ENCODE results near the gene MIEN1. TPM values are rescaled to one million over a fixed set of nuclear protein-coding genes. Genes with fewer than 3 reads are reported as not detected.

Gene MIEN1
- total and polyA plus RNA-seq, 2 donors (not counting 1 experiment from before 2014, with no cell fraction given): 41.1 to 63.2 TPM

- POLR2A ChIA-PET: no interaction called here
Observed at GRCh38 chr17:39774047-39774446, 43.7 kb upstream of the MIEN1 start.

More at GRCh38 chr17:39774047-39774446, 43.7 kb upstream of the MIEN1 start:
- CTCF ChIA-PET: no interaction called here
- no peak for TF ChIP-seq EZH2 (IDR thresholded peaks at IDR 0.05; ENCODE audit: borderline replicate concordance, insufficient read depth, low read depth, low read length, poor library complexity, severe bottlenecking)
- no peak for TF ChIP-seq CTCF (IDR thresholded peaks at IDR 0.05)
- peaks cover 98% of the 10 kb centered on the region for H3K79me2 ChIP-seq (ENCODE audit: control insufficient read depth, insufficient read depth, low read length)
- peak overlapping the region; percentile 74 to 86 for H3K27ac ChIP-seq (ENCODE audit: low read length in 2 of 2)
- no peaks in the 10 kb centered on the region for H3K9me3 Mint-ChIP-seq (ENCODE audit: insufficient read depth)
- no CpG with 5 or more reads among the region's 4 CpGs for WGBS (ENCODE audit: insufficient coverage)
- no peaks in the 10 kb centered on the region for H3K27me3 Mint-ChIP-seq
- H2AFZ ChIP-seq (ENCODE audit: insufficient read depth, low read depth, low read length, poor library complexity, severe bottlenecking): no peak overlapping the region
- intact Hi-C loops (cut with micrococcal nuclease): loop anchor here (2.0 to 5.0 kb wide), 2 partner anchors 41 to 88 kb away; partner anchors contain the start of gene IKZF3
- H3K27me3 ChIP-seq (replicated peaks in 1 of 4; ENCODE audit: control extremely low read depth in 1 of 4, control insufficient read depth in 3 of 4, insufficient read depth in 4 of 4, low read length in 3 of 4): no peaks in the 10 kb centered on the region
- ATAC-seq (ENCODE audit: low read depth) (no peak), DNase-seq (no peak)
- H3K4me3 ChIP-seq (ENCODE audit: control extremely low read depth in 1 of 5, extremely low read depth in 1 of 5, insufficient read depth in 1 of 5, low read depth in 2 of 5, low read length in 4 of 5): peak overlapping the region in 2 of 5 experiments; percentile 30 to 86
- peaks cover 91 to 92% of the 10 kb centered on the region in 2 donors for H3K4me1 ChIP-seq (ENCODE audit: control insufficient read depth in 2 of 2, insufficient read depth in 2 of 2, low read length in 2 of 2)
- peak overlapping the region; percentile 77 for H3K4me2 ChIP-seq (replicated peaks; ENCODE audit: low read depth, low read length, poor library complexity, severe bottlenecking)
- peak overlapping the region; percentile 74 for H3K9ac ChIP-seq (ENCODE audit: low read length)
- H3K27ac Mint-ChIP-seq: peak overlapping the region; percentile 90
- H3K4me3 Mint-ChIP-seq: peak overlapping the region; percentile 76
- peaks cover 0 to 57% of the 10 kb centered on the region in 2 experiments for H3K36me3 ChIP-seq (replicated peaks in 1 of 2; ENCODE audit: control extremely low read depth in 1 of 2, control insufficient read depth in 1 of 2, extremely low read depth in 1 of 2, insufficient read depth in 2 of 2, low read length in 1 of 2)
- no peaks in the 10 kb centered on the region for H3K9me3 ChIP-seq (ENCODE audit: control extremely low read depth in 1 of 3, control insufficient read depth in 2 of 3, insufficient read depth in 1 of 3, low read length in 2 of 3)
- H4K20me1 ChIP-seq (ENCODE audit: control insufficient read depth, insufficient read depth, low read length, poor library complexity, severe bottlenecking): peaks cover 4% of the 10 kb centered on the region
- peaks cover 93% of the 10 kb centered on the region for H3K4me1 Mint-ChIP-seq
